Gastroesophageal sphincter (tissue), 3 donors: ENCODE results near the gene GRIK2.

ENCODE experiments used
- EP300 ChIP-seq: sonication (generic); formaldehyde crosslinking; IDR thresholded peaks from one replicate; pipeline ENCODE4 v1.6.1; 2017; ENCODE audit warnings: antibody characterized with exemption, mild to moderate bottlenecking
- POLR2A ChIP-seq, 2 donors: fragments of 450-650 bp; IDR thresholded peaks; one replicate each; pipeline ENCODE4 v1.6.1; 2017; ENCODE audit warnings: antibody characterized with exemption in 2 of 2, mild to moderate bottlenecking in 2 of 2, moderate library complexity in 1 of 2
- POLR2AphosphoS5 ChIP-seq: sonication (generic); formaldehyde crosslinking; IDR thresholded peaks from one replicate; pipeline ENCODE4 v1.6.1; 2017; ENCODE audit warnings: antibody characterized with exemption
- TF ChIP-seq, protein P1 (sequence below), 4 experiments: fragments of 200-600 bp in 2 of 4; fragments of 450-650 bp in 2 of 4; sonication (generic) in 1 of 4; IDR thresholded peaks; one replicate each; pipeline ENCODE4 v1.5.1; 2017 to 2019; ENCODE audit warnings: antibody characterized with exemption in 4 of 4, mild to moderate bottlenecking in 2 of 4, moderate library complexity in 2 of 4

- TF ChIP-seq, protein P1, sequence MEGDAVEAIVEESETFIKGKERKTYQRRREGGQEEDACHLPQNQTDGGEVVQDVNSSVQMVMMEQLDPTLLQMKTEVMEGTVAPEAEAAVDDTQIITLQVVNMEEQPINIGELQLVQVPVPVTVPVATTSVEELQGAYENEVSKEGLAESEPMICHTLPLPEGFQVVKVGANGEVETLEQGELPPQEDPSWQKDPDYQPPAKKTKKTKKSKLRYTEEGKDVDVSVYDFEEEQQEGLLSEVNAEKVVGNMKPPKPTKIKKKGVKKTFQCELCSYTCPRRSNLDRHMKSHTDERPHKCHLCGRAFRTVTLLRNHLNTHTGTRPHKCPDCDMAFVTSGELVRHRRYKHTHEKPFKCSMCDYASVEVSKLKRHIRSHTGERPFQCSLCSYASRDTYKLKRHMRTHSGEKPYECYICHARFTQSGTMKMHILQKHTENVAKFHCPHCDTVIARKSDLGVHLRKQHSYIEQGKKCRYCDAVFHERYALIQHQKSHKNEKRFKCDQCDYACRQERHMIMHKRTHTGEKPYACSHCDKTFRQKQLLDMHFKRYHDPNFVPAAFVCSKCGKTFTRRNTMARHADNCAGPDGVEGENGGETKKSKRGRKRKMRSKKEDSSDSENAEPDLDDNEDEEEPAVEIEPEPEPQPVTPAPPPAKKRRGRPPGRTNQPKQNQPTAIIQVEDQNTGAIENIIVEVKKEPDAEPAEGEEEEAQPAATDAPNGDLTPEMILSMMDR (IDR thresholded peaks at IDR 0.05), result no peak
- no peak for TF ChIP-seq EP300
- TF ChIP-seq POLR2A (IDR thresholded peaks at IDR 0.05), result no peak
- TF ChIP-seq POLR2AphosphoS5, result no peak
Observed at GRCh38 chr6:101443315-101443714, 49.8 kb downstream of the GRIK2 start.
